DOHH2 (cell line): Measurements from ENCODE around the gene LGALS7.

ENCODE experiments used
- H3F3A ChIP-seq: fragments of 200-600 bp; sonication (generic), shearing (Covaris generic); 2 replicates; pipeline ENCODE4 v1.6.0; 2016; ENCODE audit warnings: antibody characterized with exemption, mild to moderate bottlenecking; ENCODE audit not compliant: control insufficient read depth, insufficient read depth
- H3K27ac ChIP-seq: fragments of 200-600 bp; sonication (generic); 2 replicates; pipeline ENCODE4 v1.5.1; 2014; ENCODE audit warnings: low read depth, mild to moderate bottlenecking, low read length, moderate library complexity
- H3K27me3 ChIP-seq: fragments of 200-600 bp; sonication (generic); 2 replicates; pipeline ENCODE4 v1.6.1; 2014; ENCODE audit warnings: mild to moderate bottlenecking, low read length, mixed read lengths; ENCODE audit not compliant: control insufficient read depth
- H3K36me3 ChIP-seq: fragments of 200-600 bp; sonication (generic); 2 replicates; pipeline ENCODE4 v1.6.1; 2014; ENCODE audit warnings: mild to moderate bottlenecking, low read length, moderate library complexity, mixed read lengths; ENCODE audit not compliant: control insufficient read depth
- H3K4me1 ChIP-seq: fragments of 200-600 bp; sonication (generic); 2 replicates; pipeline ENCODE4 v1.6.1; 2014; ENCODE audit warnings: mild to moderate bottlenecking, low read length, mixed read lengths; ENCODE audit not compliant: control insufficient read depth
- H3K4me2 ChIP-seq: fragments of 200-600 bp; sonication (generic); 2 replicates; pipeline ENCODE4 v1.6.0; 2014; ENCODE audit warnings: mild to moderate bottlenecking, low read length, moderate library complexity
- H3K4me3 ChIP-seq: fragments of 200-600 bp; sonication (generic); 2 replicates; pipeline ENCODE4 v1.5.1; 2014; ENCODE audit warnings: mild to moderate bottlenecking, low read length, mixed read lengths
- H3K79me2 ChIP-seq: fragments of 200-600 bp; sonication (generic); 2 replicates; pipeline ENCODE4 v1.6.1; 2014; ENCODE audit warnings: mild to moderate bottlenecking, low read length, mixed read lengths; ENCODE audit not compliant: control insufficient read depth
- H3K9me2 ChIP-seq: fragments of 200-600 bp; sonication (generic); replicated peaks from 2 replicates; pipeline ENCODE4 v1.6.1; 2014; ENCODE audit warnings: mild to moderate bottlenecking, low read length, mixed read lengths; ENCODE audit not compliant: control insufficient read depth
- H3K9me3 ChIP-seq: fragments of 200-600 bp; sonication (generic); 2 replicates; pipeline ENCODE4 v1.6.1; 2014; ENCODE audit warnings: antibody characterized with exemption, low read length, mixed read lengths; ENCODE audit not compliant: control insufficient read depth, insufficient read depth
- H4K20me1 ChIP-seq: fragments of 200-600 bp; sonication (generic); 2 replicates; pipeline ENCODE4 v1.6.0; 2014; ENCODE audit warnings: low read depth, mild to moderate bottlenecking, antibody characterized with exemption, low read length, moderate library complexity; ENCODE audit not compliant: control insufficient read depth, insufficient read depth
- EZH2phosphoT487 ChIP-seq: fragments of 200-600 bp; sonication (generic); IDR thresholded peaks from 2 replicates; pipeline ENCODE4 v1.6.1; 2017; ENCODE audit warnings: borderline replicate concordance, mild to moderate bottlenecking, antibody characterized with exemption, low read length, moderate library complexity, mixed read lengths
- TF ChIP-seq, protein P1 (sequence below): fragments of 200-600 bp; sonication (generic); IDR thresholded peaks from one replicate; pipeline ENCODE4 v1.5.1; 2014; ENCODE audit warnings: antibody characterized with exemption, mild to moderate bottlenecking, low read depth, low read length; ENCODE audit not compliant: poor library complexity, severe bottlenecking

The LGALS7 gene

GRCh38 chr19:38745316-38745715, 28.0 kb downstream of the LGALS7 start:
- H3K79me2 ChIP-seq, result no peaks in the 10 kb centered on the region
- H3K4me2 ChIP-seq, result no peak overlapping the region
- 0 out of 2 replicates have a peak, but pooled peaks cover 3% of the 10 kb centered on the region for H3K27me3 ChIP-seq
- H3K36me3 ChIP-seq, result no peaks in the 10 kb centered on the region
- TF ChIP-seq, protein P1, sequence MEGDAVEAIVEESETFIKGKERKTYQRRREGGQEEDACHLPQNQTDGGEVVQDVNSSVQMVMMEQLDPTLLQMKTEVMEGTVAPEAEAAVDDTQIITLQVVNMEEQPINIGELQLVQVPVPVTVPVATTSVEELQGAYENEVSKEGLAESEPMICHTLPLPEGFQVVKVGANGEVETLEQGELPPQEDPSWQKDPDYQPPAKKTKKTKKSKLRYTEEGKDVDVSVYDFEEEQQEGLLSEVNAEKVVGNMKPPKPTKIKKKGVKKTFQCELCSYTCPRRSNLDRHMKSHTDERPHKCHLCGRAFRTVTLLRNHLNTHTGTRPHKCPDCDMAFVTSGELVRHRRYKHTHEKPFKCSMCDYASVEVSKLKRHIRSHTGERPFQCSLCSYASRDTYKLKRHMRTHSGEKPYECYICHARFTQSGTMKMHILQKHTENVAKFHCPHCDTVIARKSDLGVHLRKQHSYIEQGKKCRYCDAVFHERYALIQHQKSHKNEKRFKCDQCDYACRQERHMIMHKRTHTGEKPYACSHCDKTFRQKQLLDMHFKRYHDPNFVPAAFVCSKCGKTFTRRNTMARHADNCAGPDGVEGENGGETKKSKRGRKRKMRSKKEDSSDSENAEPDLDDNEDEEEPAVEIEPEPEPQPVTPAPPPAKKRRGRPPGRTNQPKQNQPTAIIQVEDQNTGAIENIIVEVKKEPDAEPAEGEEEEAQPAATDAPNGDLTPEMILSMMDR, result no peak
- no peak for TF ChIP-seq EZH2phosphoT487
- no peak overlapping the region for H3K27ac ChIP-seq
- no peaks in the 10 kb centered on the region for H3K9me2 ChIP-seq
- H3K4me1 ChIP-seq, result no peaks in the 10 kb centered on the region
- H3K9me3 ChIP-seq, result no peaks in the 10 kb centered on the region
- H3F3A ChIP-seq, result no peaks in the 10 kb centered on the region
- H4K20me1 ChIP-seq, result no peaks in the 10 kb centered on the region
- H3K4me3 ChIP-seq, result no peak overlapping the region

- Histone ChIP-seq H3K4me3 (no peak overlapping the region), H4K20me1 (no peaks in the 10 kb centered on the region), H3F3A (no peaks in the 10 kb centered on the region), H3K9me3 (no peaks in the 10 kb centered on the region), H3K4me1 (no peaks in the 10 kb centered on the region), H3K9me2 (no peaks in the 10 kb centered on the region), H3K27ac (no peak overlapping the region), H3K4me2 (no peak overlapping the region), H3K36me3 (no peaks in the 10 kb centered on the region), H3K27me3 (no peaks in the 10 kb centered on the region), H3K79me2 (no peaks in the 10 kb centered on the region)
- TF ChIP-seq, protein P1, result no peak
- TF ChIP-seq EZH2phosphoT487, result no peak
These were observed 28.4 kb downstream of the LGALS7 start for GRCh38 chr19:38744874-38745273.

DNA sequence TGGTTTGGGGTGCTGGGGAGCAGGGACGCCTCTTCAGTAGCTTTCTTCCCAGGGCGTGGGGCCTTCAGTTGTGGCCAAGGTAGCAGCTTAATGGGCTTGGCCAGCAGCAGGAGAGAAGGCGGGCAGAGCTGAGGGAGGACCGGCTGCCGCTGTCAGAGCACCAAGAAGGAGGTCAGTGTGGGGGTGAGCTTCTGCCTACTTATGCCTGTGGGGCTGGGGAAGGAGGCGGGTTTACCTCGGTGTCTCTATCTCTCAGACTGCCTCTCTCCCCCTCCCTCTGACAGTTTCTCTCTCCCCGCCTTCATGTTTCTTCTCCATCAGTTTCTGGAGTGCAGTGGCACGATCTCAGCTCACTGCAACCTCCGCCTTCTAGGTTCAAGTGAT, 29.0 kb downstream of the LGALS7 start, which contains the start of gene CAPN12:
TSS of gene CAPN12 (minus strand) at position 177 of the 384 bp plus-strand sequence. CDS start 309 bp downstream, outside the sequence.
- TF ChIP-seq, protein P1, result no peak
- TF ChIP-seq EZH2phosphoT487, result no peak
- H3K9me2 ChIP-seq, result no peaks in the 10 kb centered on the region
- H3K79me2 ChIP-seq, result no peaks in the 10 kb centered on the region
- no peaks in the 10 kb centered on the region for H3K9me3 ChIP-seq
- H3K27me3 ChIP-seq, result no peaks in the 10 kb centered on the region
- H3K27ac ChIP-seq, result no peak within 1 kb of the TSS
- H3K36me3 ChIP-seq, result no peaks in the 10 kb centered on the region
- H3F3A ChIP-seq, result no peaks in the 10 kb centered on the region
- no peaks in the 10 kb centered on the region for H4K20me1 ChIP-seq
- no peaks in the 10 kb centered on the region for H3K4me1 ChIP-seq
- H3K4me3 ChIP-seq, result no peak within 1 kb of the TSS
- H3K4me2 ChIP-seq, result no peak within 1 kb of the TSS
